Measurements from ENCODE around the gene LAP3.
"Not testable (repeated sequence)": the region's sequence is repeated elsewhere in the genome, so short reads cannot be mapped to it uniquely, and the experiment has no call there.

Gene LAP3

GRCh38 chr4:17576932-17577664, at the start of gene LAP3:
Gene LAP3, plus strand, starts transcription at chr4:17577198. Its CDS starts 268 bp downstream, at chr4:17577466.
- peak; percentile 75 for DNase-seq

- DNase-seq, result no peak
These were observed 48.3 kb upstream of the LAP3 start for GRCh38 chr4:17528551-17529165.

GRCh38 chr4:17531538-17532285, 45.3 kb upstream of the LAP3 start:
- no peak for DNase-seq

- no peak for DNase-seq
These were observed 42.3 kb upstream of the LAP3 start for GRCh38 chr4:17534705-17535104.

GRCh38 chr4:17535242-17535641, 41.8 kb upstream of the LAP3 start:
- DNase-seq, result no peak

- DNase-seq, result no peak
These were observed 41.1 kb upstream of the LAP3 start for GRCh38 chr4:17535906-17536305.

GRCh38 chr4:17537060-17537459, 39.9 kb upstream of the LAP3 start:
- DNase-seq, result not testable (repeated sequence)

GRCh38 chr4:17544205-17544604, 32.8 kb upstream of the LAP3 start:
- DNase-seq, result peak; percentile 24

- DNase-seq, result peak; percentile 39
These were observed 32.2 kb upstream of the LAP3 start for GRCh38 chr4:17544831-17545234.

GRCh38 chr4:17545374-17546140, 31.4 kb upstream of the LAP3 start:
- no peak for DNase-seq

GRCh38 chr4:17546222-17546621, 30.8 kb upstream of the LAP3 start:
- no peak for DNase-seq

GRCh38 chr4:17546678-17547077, 30.3 kb upstream of the LAP3 start:
- no peak for DNase-seq

- no peak for DNase-seq
These were observed 26.4 kb upstream of the LAP3 start for GRCh38 chr4:17550549-17550948.

- no peak for DNase-seq
These were observed 24.6 kb upstream of the LAP3 start for GRCh38 chr4:17552427-17552826.

GRCh38 chr4:17554568-17554967, 22.4 kb upstream of the LAP3 start:
- DNase-seq, result no peak

- no peak for DNase-seq
These were observed 20.5 kb upstream of the LAP3 start for GRCh38 chr4:17556498-17556897.

- DNase-seq, result no peak
These were observed 19.1 kb upstream of the LAP3 start for GRCh38 chr4:17557880-17558279.

- DNase-seq, result no peak
These were observed 17.9 kb upstream of the LAP3 start for GRCh38 chr4:17558941-17559708.

- DNase-seq, result no peak
These were observed 17.3 kb upstream of the LAP3 start for GRCh38 chr4:17559709-17560048.

- no peak for DNase-seq
These were observed 16.8 kb upstream of the LAP3 start for GRCh38 chr4:17560065-17560673.

- DNase-seq, result no peak
These were observed 15.6 kb upstream of the LAP3 start for GRCh38 chr4:17561195-17561909.

All from NCI-H1105 treated with DMSO at 0.1 percent for 48 hours (cell line).